K562 (cell line): ENCODE results near the gene SLC39A11. TPM values are rescaled to one million over a fixed set of nuclear protein-coding genes. Genes with fewer than 3 reads are reported as not detected.

Experiments used
- ATAC-seq: fragments of 200-7000 bp; cut with Tn5 transposase; 3 replicates; pipeline ENCODE4 v1.9.1; 2020; ENCODE audit warnings: moderate library complexity
- BruUV-seq: library from RNA; stranded (reverse); fragments of 400-500 nt; replicated peaks from 2 replicates; lab custom pipeline; 2021; lab: Mats Ljungman, UMichigan
- CTCF ChIA-PET: fragments of 300-600 bp; formaldehyde crosslinking; extraction: SDS; loops from one replicate; lab custom pipeline; 2021; ENCODE audit warnings: low intra/inter-chr PET ratio; lab: Yijun Ruan, JAX
- POLR2A ChIA-PET: fragments of 300-600, 350-650 bp; sonication (Branson Sonifier 250); formaldehyde crosslinking; extraction: SDS; loops from one replicate; lab custom pipeline; 2021; ENCODE audit warnings: antibody characterized with exemption, inconsistent platforms; lab: Yijun Ruan, JAX
- DNase-seq, 4 experiments: peaks; one replicate each; pipeline versions ENCODE4 v3.0.0 to v3.0.0-alpha.2; 2011 to 2018; ENCODE audit warnings: low spot score in 3 of 4, mixed read lengths in 3 of 4; ENCODE audit errors: extremely low read depth in 1 of 4
- FAIRE-seq: peaks from 2 replicates; lab custom pipeline; 2011; peaks lifted over from hg19 to GRCh38; lab: Jason Lieb, UNC
- H2AFZ ChIP-seq: 2 replicates; pipeline ENCODE4 v1.6.0; 2011; ENCODE audit warnings: low read depth, low read length, control low read depth, inconsistent platforms
- H3K27ac ChIP-seq: fragments of 200-600 bp; 3 replicates; pipeline ENCODE4 v1.8.0; 2011; ENCODE audit warnings: low read depth, mild to moderate bottlenecking, control low read depth, inconsistent platforms, low read length, moderate library complexity, mixed read lengths; ENCODE audit errors: extremely low read depth
- H3K27me3 ChIP-seq, 2 experiments: fragments of 300-600 bp in 1 of 2; 2 replicates in 1 of 2; 3 replicates in 1 of 2; pipeline versions ENCODE4 v1.6.0 to v1.8.0; 2011; ENCODE audit warnings: inconsistent platforms in 2 of 2, low read length in 2 of 2, mild to moderate bottlenecking in 1 of 2, mixed read lengths in 1 of 2, moderate library complexity in 1 of 2; ENCODE audit not compliant: control insufficient read depth in 2 of 2, insufficient read depth in 2 of 2
- H3K36me3 ChIP-seq: fragments of 300-600 bp; 3 replicates; pipeline ENCODE4 v1.8.0; 2011; ENCODE audit warnings: mild to moderate bottlenecking, low read length, inconsistent platforms; ENCODE audit not compliant: control insufficient read depth, insufficient read depth
- H3K4me1 ChIP-seq, 2 experiments: fragments of 200-600 bp in 1 of 2; replicated peaks in 1 of 2; 2 replicates in 1 of 2; 3 replicates in 1 of 2; pipeline versions ENCODE4 v1.5.1 to v1.8.0; 2011; ENCODE audit warnings: inconsistent platforms in 2 of 2, low read length in 2 of 2, mild to moderate bottlenecking in 1 of 2, mixed read lengths in 1 of 2, moderate library complexity in 1 of 2; ENCODE audit not compliant: control insufficient read depth in 2 of 2, insufficient read depth in 2 of 2
- H3K4me2 ChIP-seq: 2 replicates; pipeline ENCODE4 v1.6.1; 2011; ENCODE audit warnings: low read length, control low read depth, inconsistent platforms, mixed read lengths; ENCODE audit not compliant: insufficient read depth
- H3K4me3 ChIP-seq: fragments of 200-600 bp; sonication (generic), shearing (Covaris generic); 2 replicates; pipeline ENCODE4 v1.5.1; 2016; ENCODE audit warnings: control low read depth, inconsistent platforms
- H3K79me2 ChIP-seq: fragments of 200-600 bp; 3 replicates; pipeline ENCODE4 v1.8.0; 2011; ENCODE audit warnings: low read length, inconsistent platforms; ENCODE audit not compliant: control insufficient read depth, insufficient read depth
- H3K9ac ChIP-seq, 2 experiments: 2 replicates each; pipeline versions ENCODE4 v1.6.0 to v1.6.1; 2011; ENCODE audit warnings: low read depth in 2 of 2, low read length in 2 of 2, control low read depth in 1 of 2, inconsistent platforms in 1 of 2, mild to moderate bottlenecking in 1 of 2, mixed read lengths in 1 of 2; ENCODE audit not compliant: insufficient read depth in 1 of 2
- H3K9me1 ChIP-seq: one replicate; pipeline ENCODE4 v1.6.0; 2011; ENCODE audit warnings: inconsistent platforms, mild to moderate bottlenecking, low read length, moderate library complexity; ENCODE audit not compliant: control insufficient read depth, insufficient read depth
- H3K9me3 ChIP-seq: replicated peaks from 2 replicates; pipeline ENCODE4 v1.5.1; 2011; ENCODE audit warnings: low read depth, low read length, inconsistent platforms; ENCODE audit not compliant: control insufficient read depth, insufficient read depth
- H4K20me1 ChIP-seq: replicated peaks from 2 replicates; pipeline ENCODE4 v1.6.1; 2011; ENCODE audit warnings: low read length, inconsistent platforms, mixed read lengths; ENCODE audit not compliant: control insufficient read depth, insufficient read depth
- CREBBP ChIP-seq: IDR thresholded peaks from one replicate; pipeline ENCODE4 v1.6.1; 2012; ENCODE audit warnings: low read depth, mild to moderate bottlenecking, control low read depth, inconsistent platforms, low read length
- CXXC5 ChIP-seq: fragments of 250-450 bp; sonication (Bioruptor Pico); IDR thresholded peaks from 2 replicates; pipeline ENCODE4 v1.8.0; 2022; ENCODE audit warnings: inconsistent platforms, mild to moderate bottlenecking, moderate library complexity
- ETV5 ChIP-seq: sonication (generic); formaldehyde crosslinking; IDR thresholded peaks from 2 replicates; pipeline ENCODE4 v1.4.0; 2020; ENCODE audit warnings: low read depth, mild to moderate bottlenecking, missing genetic modification reagents
- FOXJ3 ChIP-seq: sonication (generic); formaldehyde crosslinking; IDR thresholded peaks from 2 replicates; pipeline ENCODE4 v1.4.0; 2020; ENCODE audit warnings: mild to moderate bottlenecking, missing genetic modification reagents
- FOXK1 ChIP-seq: sonication (generic); formaldehyde crosslinking; IDR thresholded peaks from 2 replicates; pipeline ENCODE4 v1.8.0; 2022; ENCODE audit warnings: missing genetic modification reagents, mild to moderate bottlenecking, borderline replicate concordance
- SPI1 ChIP-seq: IDR thresholded peaks from 2 replicates; pipeline ENCODE4 v1.6.1; 2011; ENCODE audit warnings: low read depth, low read length, control low read depth, borderline replicate concordance
- XRCC3 ChIP-seq: fragments of 450-650 bp; IDR thresholded peaks from 2 replicates; pipeline ENCODE4 v1.6.1; 2017; ENCODE audit warnings: mild to moderate bottlenecking, moderate library complexity
- ZBTB8A ChIP-seq: fragments of 450-650 bp; IDR thresholded peaks from 2 replicates; pipeline ENCODE4 v1.6.1; 2018; ENCODE audit warnings: mild to moderate bottlenecking, moderate library complexity; ENCODE audit not compliant: partially characterized antibody
- ZNF133 ChIP-seq: fragments of 250-450 bp; sonication (Bioruptor Pico); IDR thresholded peaks from 2 replicates; pipeline ENCODE4 v1.4.0; 2020; ENCODE audit warnings: mild to moderate bottlenecking
- ZNF586 ChIP-seq: fragments of 450-650 bp; formaldehyde crosslinking; conservative IDR thresholded peaks from 2 replicates; pipeline ENCODE4 v1.4.0; 2020; ENCODE audit warnings: mild to moderate bottlenecking, moderate library complexity
- WGBS: fragments of 100-300 bp; shearing (Covaris generic); methylation state at CpG from one replicate; pipeline ENCODE4 v1.1.6; 2016; ENCODE audit warnings: low coverage, mixed read lengths; ENCODE audit not compliant: insufficient coverage; ENCODE audit errors: missing lambda C conversion rate; 5-methylcytosine and 5-hydroxymethylcytosine counted together
- in situ Hi-C: fragments of 300-500 bp; cut with MboI; formaldehyde crosslinking; loops from 4 replicates; pipeline ENCODE4 v1.15.0; 2018; ENCODE audit warnings: inconsistent platforms, mixed read lengths
- intact Hi-C: fragments of 100-400 bp; cut with micrococcal nuclease; formaldehyde crosslinking; loops from 2 replicates; pipeline ENCODE4 v1.14.2; 2022
- polyA plus RNA-seq, 8 experiments: library from polyadenylated mRNA; depleted of rRNA in 4 of 8; stranded (reverse) in 5 of 8; unstranded in 3 of 8; fragments of >200 nt; fragmentation: Nextera tagmentation in 2 of 8; fragmentation: Illumina TruSeq in 1 of 8; extraction: Ambion mirVana in 2 of 8; extraction: Trizol in 1 of 8; gene quantifications; 2 replicates each; pipeline versions ENCODE4 v1.2.1 to v1.2.3, GENCODE V29; 2011 to 2014; ENCODE audit warnings: inconsistent platforms in 1 of 8, missing spikeins in 1 of 8
- total RNA-seq, 7 experiments: library from RNA; depleted of rRNA in 6 of 7; stranded (reverse); fragments of >200 nt in 6 of 7; fragmentation: Illumina TruSeq in 2 of 7; extraction: Trizol in 2 of 7; gene quantifications; 2 replicates each; pipeline versions ENCODE4 v1.2.1 to v1.2.3, GENCODE V29; 2011 to 2021; ENCODE audit warnings: low replicate concordance in 1 of 7
- TF ChIP-seq, protein P1 (sequence below), 3 experiments: fragments of 200-800 bp in 1 of 3; sonication (Bioruptor generic) in 1 of 3; sonication (generic) in 1 of 3; formaldehyde crosslinking in 1 of 3; IDR thresholded peaks; 2 replicates each; pipeline versions ENCODE4 v1.6.1 to v1.8.0; 2016 to 2022; ENCODE audit warnings: mild to moderate bottlenecking in 2 of 3, missing compliant biosample characterization in 2 of 3, missing genetic modification characterization in 2 of 3, missing genetic modification reagents in 1 of 3

The SLC39A11 gene
- total and polyA plus RNA-seq, 9 of the 15 experiments (the other 6 are each of a cell fraction or from before 2014, with no cell fraction given): 10.5 to 26.4 (median 13.4) TPM

GRCh38 chr17:72696721-72697120 is 395.8 kb downstream of the SLC39A11 start:
- H4K20me1 ChIP-seq: no peaks in the 10 kb centered on the region
- no peak for ATAC-seq
- no TSS peak for BruUV-seq
- 46% methylated on average over 8 of the region's 8 CpGs for WGBS
- no peak for DNase-seq
- H2AFZ ChIP-seq: no peak overlapping the region
- no peaks in the 10 kb centered on the region for H3K4me1 ChIP-seq
- no peak overlapping the region for H3K4me2 ChIP-seq
- intact Hi-C loops: no loop called here
- no peak for FAIRE-seq
- in situ Hi-C loops: no loop called here
- TF ChIP-seq FOXJ3 (CRISPR knock-in tag) (no peak), CREBBP (no peak), ZNF586 (CRISPR knock-in tag) (no peak), ZBTB8A (no peak), CXXC5 (CRISPR knock-in tag) (no peak), SPI1 (no peak), ETV5 (no peak), FOXK1 (CRISPR knock-in tag) (no peak), ZNF133 (CRISPR knock-in tag) (no peak), XRCC3 (no peak)
- TF ChIP-seq, protein P1, sequence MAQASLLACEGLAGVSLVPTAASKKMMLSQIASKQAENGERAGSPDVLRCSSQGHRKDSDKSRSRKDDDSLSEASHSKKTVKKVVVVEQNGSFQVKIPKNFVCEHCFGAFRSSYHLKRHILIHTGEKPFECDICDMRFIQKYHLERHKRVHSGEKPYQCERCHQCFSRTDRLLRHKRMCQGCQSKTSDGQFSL (CRISPR knock-in tag; IDR thresholded peaks at IDR 0.05): no peak
- TF ChIP-seq, protein P1 (tag; IDR thresholded peaks at IDR 0.05): no peak
- TF ChIP-seq, all 486 proteins: peak for 0
- no peak overlapping the region for H3K4me3 ChIP-seq
- H3K27ac ChIP-seq: no peak overlapping the region
- no peaks in the 10 kb centered on the region for H3K36me3 ChIP-seq
- H3K27me3 ChIP-seq: no peaks in the 10 kb centered on the region; a peak in 1 of 5 replicates
- H3K9ac ChIP-seq: no peak overlapping the region
- H3K9me1 ChIP-seq: no peaks in the 10 kb centered on the region
- H3K79me2 ChIP-seq: no peaks in the 10 kb centered on the region
- ChIA-PET CTCF (no interaction called here), POLR2A (no interaction called here)
- no peaks in the 10 kb centered on the region for H3K9me3 ChIP-seq
